CD4-positive, alpha-beta T cell treated with Interleukin-6 for 4 hours (primary cell): Measurements from ENCODE around the gene OR2T3.
"Not testable (repeated sequence)": the region's sequence is repeated elsewhere in the genome, so short reads cannot be mapped to it uniquely, and the experiment has no call there.

Experiments
- DNase-seq: peaks from one replicate; pipeline ENCODE4 v3.0.0-alpha.2; 2020; ENCODE audit warnings: mixed read lengths

OR2T3 gene

GRCh38 chr1:248475660-248476059 is 2.5 kb downstream of the OR2T3 start:
- not testable (repeated sequence) for DNase-seq

- peak; percentile 16 for DNase-seq
These were observed 8.8 kb downstream of the OR2T3 start for GRCh38 chr1:248481686-248482579.

DNA sequence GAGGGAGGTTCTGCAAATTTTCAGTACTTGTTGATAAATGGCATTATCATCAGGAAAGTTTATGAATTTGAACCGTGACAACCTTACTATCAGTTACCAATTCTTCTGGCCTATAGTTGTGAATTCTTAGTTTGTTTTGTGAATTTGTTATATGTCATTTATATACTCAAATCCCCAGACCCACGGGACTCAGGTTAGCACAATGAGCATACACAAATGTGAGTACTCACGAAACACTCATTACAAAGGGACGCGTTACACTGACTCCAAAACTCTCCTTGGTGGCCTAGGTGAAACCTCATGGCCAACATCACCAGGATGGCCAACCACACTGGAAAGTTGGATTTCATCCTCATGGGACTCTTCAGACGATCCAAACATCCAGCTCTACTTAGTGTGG is 15.1 kb downstream of the OR2T3 start, which contains the start of gene OR2T5:
Gene OR2T5 (plus strand): TSS at position 301 of the 400 bp plus-strand sequence. CDS start 0 bp downstream, at position 301.
- not testable (repeated sequence) for DNase-seq

DNA sequence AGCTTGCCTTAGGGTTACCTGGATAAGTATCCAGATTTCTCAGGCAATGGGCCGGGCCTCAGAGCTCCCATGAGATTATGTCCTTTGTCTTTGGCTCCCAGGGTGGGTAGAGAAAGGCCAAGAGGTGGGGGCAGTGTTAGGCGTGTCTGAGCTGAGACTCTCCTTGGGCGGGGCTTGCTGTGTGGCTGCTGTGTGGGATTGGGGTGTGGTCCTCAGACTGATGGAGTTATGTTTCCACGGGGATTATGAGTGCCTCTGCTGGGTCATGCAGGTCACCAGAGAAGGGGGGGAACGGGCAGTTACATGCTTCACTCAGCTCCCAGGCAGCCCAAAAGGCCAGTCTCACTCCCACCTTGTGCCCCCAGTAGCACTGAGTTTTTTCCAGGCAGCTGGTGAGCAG is 23.5 kb downstream of the OR2T3 start:
- not testable (repeated sequence) for DNase-seq

DNA sequence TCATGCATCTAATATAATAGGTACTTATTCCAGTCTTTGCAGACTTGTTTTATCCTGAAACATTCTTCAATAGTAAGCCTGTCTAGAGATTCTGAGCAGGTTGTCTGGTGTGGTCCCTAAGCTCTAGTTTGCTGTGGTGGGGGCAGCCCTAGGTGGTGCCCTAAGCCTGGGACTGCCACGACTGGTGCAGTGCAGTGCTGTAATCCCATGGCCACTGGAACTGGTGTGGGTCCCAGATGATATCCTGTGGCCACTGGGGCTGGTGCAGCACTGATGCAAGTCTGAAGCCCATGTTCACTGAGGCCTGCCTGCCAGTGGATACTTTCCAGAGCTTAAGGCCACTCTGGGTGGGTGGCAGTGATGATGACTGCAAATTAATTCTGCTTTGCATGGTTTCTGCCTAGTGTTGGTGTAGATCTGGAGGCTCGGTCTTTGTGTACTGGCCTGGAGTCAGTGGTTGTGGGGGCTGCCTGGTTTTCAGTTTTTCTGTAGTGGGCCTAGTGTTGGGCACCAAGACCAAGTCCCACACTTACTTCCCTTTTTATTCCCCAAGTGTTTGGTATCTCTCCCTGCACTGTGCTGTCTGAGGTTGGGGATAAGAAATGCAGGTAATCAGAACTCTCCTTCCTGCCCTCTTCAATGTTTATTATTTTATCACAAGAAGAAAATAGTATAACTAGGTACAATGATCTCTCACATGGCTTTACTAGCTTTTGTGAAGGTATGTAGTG is 27.3 kb downstream of the OR2T3 start:
- not testable (repeated sequence) for DNase-seq

DNA sequence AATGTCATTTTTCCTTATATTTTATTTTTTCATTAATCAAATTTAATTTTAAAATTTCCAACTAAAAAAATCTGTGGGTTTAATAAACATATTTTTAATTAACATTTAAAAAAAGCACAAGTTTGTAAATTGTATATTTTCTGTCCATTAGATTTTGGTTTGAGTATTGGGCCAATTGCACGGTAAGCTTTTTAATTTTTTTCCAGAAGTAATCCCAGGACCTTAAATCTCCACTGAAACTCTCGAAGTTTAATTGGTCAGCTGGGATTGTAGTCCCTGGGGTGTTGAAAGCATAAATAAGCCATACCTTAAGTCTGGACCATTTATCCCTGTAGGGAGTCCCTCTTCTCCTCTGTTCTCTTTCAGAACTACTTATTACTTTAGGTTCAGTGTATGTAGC is 34.6 kb downstream of the OR2T3 start, which contains the start of gene OR2G6:
Gene OR2G6 (plus strand): TSS at position 301 of the 400 bp plus-strand sequence. CDS start 13,574 bp downstream, outside the sequence.
- not testable (repeated sequence) for DNase-seq

GRCh38 chr1:248510217-248510616 is 37.1 kb downstream of the OR2T3 start:
- DNase-seq = not testable (repeated sequence)

DNA sequence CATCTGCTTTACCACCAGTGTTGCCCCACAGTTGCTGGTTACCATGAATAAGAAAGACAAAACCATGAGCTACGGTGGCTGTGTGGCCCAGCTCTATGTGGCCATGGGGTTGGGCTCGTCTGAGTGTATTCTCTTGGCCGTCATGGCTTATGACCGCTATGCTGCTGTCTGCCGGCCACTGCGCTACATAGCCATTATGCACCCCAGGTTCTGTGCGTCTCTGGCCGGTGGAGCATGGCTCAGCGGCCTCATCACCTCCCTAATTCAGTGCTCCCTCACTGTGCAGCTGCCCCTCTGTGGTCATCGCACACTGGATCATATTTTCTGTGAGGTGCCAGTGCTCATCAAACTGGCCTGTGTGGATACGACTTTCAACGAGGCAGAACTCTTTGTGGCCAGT is 48.7 kb downstream of the OR2T3 start:
- no peak for DNase-seq
